ENCODE results near the gene AGO3.

Gene AGO3

GRCh38 chr1:36035154-36035553 is 104.2 kb downstream of the AGO3 start:
- no peaks in the 10 kb centered on the region for H3K27me3 ChIP-seq (ENCODE audit: insufficient read depth, low read length)
- H2BK120ac ChIP-seq (ENCODE audit: insufficient read depth, low read length, poor library complexity) = no peak overlapping the region
- peaks cover 2 to 7% of the 10 kb centered on the region in 2 experiments for H3K36me3 ChIP-seq (ENCODE audit: control insufficient read depth in 1 of 2, insufficient read depth in 2 of 2, low read length in 2 of 2)
- no peak for DNase-seq
- H3K79me1 ChIP-seq (ENCODE audit: low read length) = no peaks in the 10 kb centered on the region
- H3K14ac ChIP-seq (ENCODE audit: low read length) = no peak overlapping the region
- no peak overlapping the region for H3K9ac ChIP-seq (ENCODE audit: low read length)
- no peaks in the 10 kb centered on the region for H3K9me3 ChIP-seq (ENCODE audit: insufficient read depth, low read depth, low read length)
- no peak overlapping the region for H2AK5ac ChIP-seq (ENCODE audit: low read length)
- H4K91ac ChIP-seq (ENCODE audit: low read depth, low read length) = no peak overlapping the region
- no peak overlapping the region for H4K8ac ChIP-seq (ENCODE audit: low read depth, low read length)
- H2BK12ac ChIP-seq (ENCODE audit: low read length) = no peak overlapping the region
- H3K4me2 ChIP-seq (ENCODE audit: low read length) = no peak overlapping the region
- H4K12ac ChIP-seq (ENCODE audit: low read depth, low read length) = no peak overlapping the region
- H2AFZ ChIP-seq (ENCODE audit: insufficient read depth, low read length, poor library complexity) = no peak overlapping the region
- no CpG with 5 or more reads among the region's 3 CpGs for WGBS (ENCODE audit: extremely low coverage, insufficient coverage, insufficient read length)
- no peak overlapping the region for H3K27ac ChIP-seq (ENCODE audit: low read depth, low read length)
- no peaks in the 10 kb centered on the region for H3K4me1 ChIP-seq (ENCODE audit: control insufficient read depth in 1 of 2, insufficient read depth in 2 of 2, low read length in 2 of 2)
- H3K23ac ChIP-seq (ENCODE audit: low read length) = no peak overlapping the region
- H3K4ac ChIP-seq (ENCODE audit: low read depth, low read length) = no peak overlapping the region
- H3K4me3 ChIP-seq (ENCODE audit: low read depth, low read length) = no peak overlapping the region
- H3K79me2 ChIP-seq (ENCODE audit: control insufficient read depth, insufficient read depth, low read length, poor library complexity) = no peaks in the 10 kb centered on the region
- no peak overlapping the region for H2BK5ac ChIP-seq (ENCODE audit: low read depth, low read length, poor library complexity)
- no peak overlapping the region for H3K18ac ChIP-seq (ENCODE audit: low read length)

GRCh38 chr1:36040238-36040637 is 109.3 kb downstream of the AGO3 start:
- no peak overlapping the region for H2BK12ac ChIP-seq (ENCODE audit: low read length)
- H2AFZ ChIP-seq (ENCODE audit: insufficient read depth, low read length, poor library complexity) = no peak overlapping the region
- no peak overlapping the region for H3K4ac ChIP-seq (ENCODE audit: low read depth, low read length)
- no peak overlapping the region for H3K4me2 ChIP-seq (ENCODE audit: low read length)
- no peak overlapping the region for H2AK5ac ChIP-seq (ENCODE audit: low read length)
- H4K91ac ChIP-seq (ENCODE audit: low read depth, low read length) = no peak overlapping the region
- WGBS (ENCODE audit: extremely low coverage, insufficient coverage, insufficient read length) = no CpG with 5 or more reads among the region's 2 CpGs
- H3K4me3 ChIP-seq (ENCODE audit: low read depth, low read length) = no peak overlapping the region
- H3K27ac ChIP-seq (ENCODE audit: low read depth, low read length) = no peak overlapping the region
- H3K4me1 ChIP-seq (ENCODE audit: control insufficient read depth in 1 of 2, insufficient read depth in 2 of 2, low read length in 2 of 2) = no peaks in the 10 kb centered on the region
- no peak for DNase-seq
- H4K12ac ChIP-seq (ENCODE audit: low read depth, low read length) = no peak overlapping the region
- no peak overlapping the region for H3K14ac ChIP-seq (ENCODE audit: low read length)
- no peak overlapping the region for H2BK120ac ChIP-seq (ENCODE audit: insufficient read depth, low read length, poor library complexity)
- no peaks in the 10 kb centered on the region for H3K27me3 ChIP-seq (ENCODE audit: insufficient read depth, low read length)
- H3K79me2 ChIP-seq (ENCODE audit: control insufficient read depth, insufficient read depth, low read length, poor library complexity) = no peaks in the 10 kb centered on the region
- H3K9ac ChIP-seq (ENCODE audit: low read length) = no peak overlapping the region
- no peaks in the 10 kb centered on the region for H3K79me1 ChIP-seq (ENCODE audit: low read length)
- H3K18ac ChIP-seq (ENCODE audit: low read length) = no peak overlapping the region
- H3K36me3 ChIP-seq (ENCODE audit: control insufficient read depth in 1 of 2, insufficient read depth in 2 of 2, low read length in 2 of 2) = peaks cover 4 to 13% of the 10 kb centered on the region in 2 experiments
- no peak overlapping the region for H2BK5ac ChIP-seq (ENCODE audit: low read depth, low read length, poor library complexity)
- no peaks in the 10 kb centered on the region for H3K9me3 ChIP-seq (ENCODE audit: insufficient read depth, low read depth, low read length)
- H3K23ac ChIP-seq (ENCODE audit: low read length) = no peak overlapping the region
- H4K8ac ChIP-seq (ENCODE audit: low read depth, low read length) = no peak overlapping the region

- H3K36me3 ChIP-seq (ENCODE audit: control insufficient read depth in 1 of 2, insufficient read depth in 2 of 2, low read length in 2 of 2) = peaks cover 10 to 14% of the 10 kb centered on the region in 2 experiments
- H4K12ac ChIP-seq (ENCODE audit: low read depth, low read length) = no peak overlapping the region
- no peak for DNase-seq
- H3K9me3 ChIP-seq (ENCODE audit: insufficient read depth, low read depth, low read length) = no peaks in the 10 kb centered on the region
- no peaks in the 10 kb centered on the region for H3K4me1 ChIP-seq (ENCODE audit: control insufficient read depth in 1 of 2, insufficient read depth in 2 of 2, low read length in 2 of 2)
- H2AFZ ChIP-seq (ENCODE audit: insufficient read depth, low read length, poor library complexity) = no peak overlapping the region
- H3K79me2 ChIP-seq (ENCODE audit: control insufficient read depth, insufficient read depth, low read length, poor library complexity) = no peaks in the 10 kb centered on the region
- H3K9ac ChIP-seq (ENCODE audit: low read length) = no peak overlapping the region
- no peak overlapping the region for H3K27ac ChIP-seq (ENCODE audit: low read depth, low read length)
- H2AK5ac ChIP-seq (ENCODE audit: low read length) = no peak overlapping the region
- no peak overlapping the region for H2BK12ac ChIP-seq (ENCODE audit: low read length)
- no peak overlapping the region for H4K91ac ChIP-seq (ENCODE audit: low read depth, low read length)
- no peak overlapping the region for H3K23ac ChIP-seq (ENCODE audit: low read length)
- H2BK120ac ChIP-seq (ENCODE audit: insufficient read depth, low read length, poor library complexity) = no peak overlapping the region
- no peak overlapping the region for H3K18ac ChIP-seq (ENCODE audit: low read length)
- no peak overlapping the region for H3K4me2 ChIP-seq (ENCODE audit: low read length)
- no peak overlapping the region for H3K4ac ChIP-seq (ENCODE audit: low read depth, low read length)
- no peaks in the 10 kb centered on the region for H3K79me1 ChIP-seq (ENCODE audit: low read length)
- no peak overlapping the region for H3K14ac ChIP-seq (ENCODE audit: low read length)
- H3K4me3 ChIP-seq (ENCODE audit: low read depth, low read length) = no peak overlapping the region
- no peak overlapping the region for H2BK5ac ChIP-seq (ENCODE audit: low read depth, low read length, poor library complexity)
- H3K27me3 ChIP-seq (ENCODE audit: insufficient read depth, low read length) = no peaks in the 10 kb centered on the region
- H4K8ac ChIP-seq (ENCODE audit: low read depth, low read length) = no peak overlapping the region
These were observed 120.9 kb downstream of the AGO3 start for GRCh38 chr1:36051821-36052220.

GRCh38 chr1:36053978-36054377 is 123.1 kb downstream of the AGO3 start:
- no peaks in the 10 kb centered on the region for H3K79me1 ChIP-seq (ENCODE audit: low read length)
- H2BK12ac ChIP-seq (ENCODE audit: low read length) = no peak overlapping the region
- no peak overlapping the region for H3K27ac ChIP-seq (ENCODE audit: low read depth, low read length)
- peaks cover 3 to 5% of the 10 kb centered on the region in 2 experiments for H3K36me3 ChIP-seq (ENCODE audit: control insufficient read depth in 1 of 2, insufficient read depth in 2 of 2, low read length in 2 of 2)
- H4K91ac ChIP-seq (ENCODE audit: low read depth, low read length) = no peak overlapping the region
- H3K18ac ChIP-seq (ENCODE audit: low read length) = no peak overlapping the region
- no peaks in the 10 kb centered on the region for H3K79me2 ChIP-seq (ENCODE audit: control insufficient read depth, insufficient read depth, low read length, poor library complexity)
- H2BK5ac ChIP-seq (ENCODE audit: low read depth, low read length, poor library complexity) = no peak overlapping the region
- H3K9ac ChIP-seq (ENCODE audit: low read length) = no peak overlapping the region
- no peak for DNase-seq
- no peak overlapping the region for H4K8ac ChIP-seq (ENCODE audit: low read depth, low read length)
- no peak overlapping the region for H4K12ac ChIP-seq (ENCODE audit: low read depth, low read length)
- no peak overlapping the region for H2AK5ac ChIP-seq (ENCODE audit: low read length)
- no peak overlapping the region for H3K4me2 ChIP-seq (ENCODE audit: low read length)
- H3K4me3 ChIP-seq (ENCODE audit: low read depth, low read length) = no peak overlapping the region
- no peak overlapping the region for H3K4ac ChIP-seq (ENCODE audit: low read depth, low read length)
- H3K27me3 ChIP-seq (ENCODE audit: insufficient read depth, low read length) = no peaks in the 10 kb centered on the region
- H2BK120ac ChIP-seq (ENCODE audit: insufficient read depth, low read length, poor library complexity) = no peak overlapping the region
- H3K4me1 ChIP-seq (ENCODE audit: control insufficient read depth in 1 of 2, insufficient read depth in 2 of 2, low read length in 2 of 2) = no peaks in the 10 kb centered on the region
- H3K14ac ChIP-seq (ENCODE audit: low read length) = no peak overlapping the region
- no peak overlapping the region for H2AFZ ChIP-seq (ENCODE audit: insufficient read depth, low read length, poor library complexity)
- H3K9me3 ChIP-seq (ENCODE audit: insufficient read depth, low read depth, low read length) = no peaks in the 10 kb centered on the region
- H3K23ac ChIP-seq (ENCODE audit: low read length) = no peak overlapping the region

- Histone ChIP-seq H2AFZ (ENCODE audit: insufficient read depth, low read length, poor library complexity) (no peak overlapping the region), H3K27me3 (ENCODE audit: insufficient read depth, low read length) (no peaks in the 10 kb centered on the region), H3K79me1 (ENCODE audit: low read length) (no peaks in the 10 kb centered on the region), H3K18ac (ENCODE audit: low read length) (no peak overlapping the region), H4K8ac (ENCODE audit: low read depth, low read length) (no peak overlapping the region), H3K27ac (ENCODE audit: low read depth, low read length) (no peak overlapping the region), H3K4me1 (ENCODE audit: control insufficient read depth in 1 of 2, insufficient read depth in 2 of 2, low read length in 2 of 2) (no peaks in the 10 kb centered on the region), H4K12ac (ENCODE audit: low read depth, low read length) (no peak overlapping the region), H3K4ac (ENCODE audit: low read depth, low read length) (no peak overlapping the region), H3K36me3 (ENCODE audit: control insufficient read depth in 1 of 2, insufficient read depth in 2 of 2, low read length in 2 of 2) (peaks cover 3 to 4% of the 10 kb centered on the region in 2 experiments), H2BK12ac (ENCODE audit: low read length) (no peak overlapping the region), H3K79me2 (ENCODE audit: control insufficient read depth, insufficient read depth, low read length, poor library complexity) (no peaks in the 10 kb centered on the region), H3K9me3 (ENCODE audit: insufficient read depth, low read depth, low read length) (no peaks in the 10 kb centered on the region), H3K14ac (ENCODE audit: low read length) (no peak overlapping the region), H2BK120ac (ENCODE audit: insufficient read depth, low read length, poor library complexity) (no peak overlapping the region), H3K9ac (ENCODE audit: low read length) (no peak overlapping the region), H3K23ac (ENCODE audit: low read length) (no peak overlapping the region), H2BK5ac (ENCODE audit: low read depth, low read length, poor library complexity) (no peak overlapping the region), H4K91ac (ENCODE audit: low read depth, low read length) (no peak overlapping the region), H3K4me3 (ENCODE audit: low read depth, low read length) (no peak overlapping the region), H3K4me2 (ENCODE audit: low read length) (no peak overlapping the region), H2AK5ac (ENCODE audit: low read length) (no peak overlapping the region)
- no peak for DNase-seq
- no CpG with 5 or more reads among the region's 5 CpGs for WGBS (ENCODE audit: extremely low coverage, insufficient coverage, insufficient read length)
These were observed 124.8 kb downstream of the AGO3 start for GRCh38 chr1:36055706-36056105.
